CD4-positive, alpha-beta T cell (primary cell): ENCODE measurements around the gene WASF1. TPM values are rescaled to one million over a fixed set of nuclear protein-coding genes. Genes with fewer than 3 reads are reported as not detected.

Experiments used
- ATAC-seq: fragments of 200-7000 bp; cut with Tn5 transposase; one replicate; pipeline ENCODE4 v1.10.0; 2022; ENCODE audit warnings: mild to moderate bottlenecking; ENCODE audit not compliant: poor library complexity
- CTCF ChIA-PET: fragments of 350-600 bp; sonication (Branson Sonifier 250); formaldehyde crosslinking; loops from one replicate; lab custom pipeline; 2021; ENCODE audit warnings: antibody characterized with exemption, inconsistent platforms; lab: Charles Lee
- POLR2A ChIA-PET: fragments of 350-600 bp; sonication (Branson Sonifier 250); formaldehyde crosslinking; loops from one replicate; lab custom pipeline; 2021; ENCODE audit warnings: antibody characterized with exemption, inconsistent platforms; lab: Charles Lee
- DNase-seq, 14 experiments: peaks; one replicate each; pipeline ENCODE4 v3.0.0-alpha.2; 2013 to 2020; ENCODE audit warnings: mixed read lengths in 2 of 14
- H3K27ac ChIP-seq, 2 donors: one replicate each; pipeline versions ENCODE4 v1.5.1 to v1.7.0; 2013; ENCODE audit warnings: low read length in 2 of 2, low read depth in 1 of 2, mild to moderate bottlenecking in 1 of 2
- H3K27me3 ChIP-seq, 2 experiments: 1 replicate in 1 of 2; 2 replicates in 1 of 2; pipeline versions ENCODE4 v1.6.1 to v1.7.0; 2013; ENCODE audit warnings: low read length in 2 of 2, control low read depth in 1 of 2, mild to moderate bottlenecking in 1 of 2, moderate library complexity in 1 of 2; ENCODE audit not compliant: insufficient read depth in 2 of 2, control insufficient read depth in 1 of 2
- H3K36me3 ChIP-seq: one replicate; pipeline ENCODE4 v1.6.1; 2013; ENCODE audit warnings: low read length, control low read depth; ENCODE audit not compliant: insufficient read depth
- H3K4me1 ChIP-seq: one replicate; pipeline ENCODE4 v1.6.1; 2013; ENCODE audit warnings: low read length, control low read depth; ENCODE audit not compliant: insufficient read depth
- H3K4me3 ChIP-seq: one replicate; pipeline ENCODE4 v1.5.1; 2013; ENCODE audit warnings: mild to moderate bottlenecking, low read length, moderate library complexity
- H3K9me3 ChIP-seq, 2 experiments: 1 replicate in 1 of 2; 2 replicates in 1 of 2; pipeline versions ENCODE4 v1.6.1 to v1.7.0; 2013; ENCODE audit warnings: low read length in 2 of 2, mild to moderate bottlenecking in 2 of 2, control low read depth in 1 of 2, moderate library complexity in 1 of 2; ENCODE audit not compliant: control insufficient read depth in 1 of 2, insufficient read depth in 1 of 2
- H3K27ac Mint-ChIP-seq: one replicate; pipeline ENCODE4 v1.8.0; 2020; ENCODE audit warnings: mixed read lengths
- H3K27me3 Mint-ChIP-seq: one replicate; pipeline ENCODE4 v1.8.0; 2021; ENCODE audit warnings: mixed read lengths
- H3K36me3 Mint-ChIP-seq: one replicate; pipeline ENCODE4 v1.8.0; 2021; ENCODE audit warnings: low read depth, mixed read lengths
- H3K4me1 Mint-ChIP-seq: one replicate; pipeline ENCODE4 v1.8.0; 2021; ENCODE audit warnings: low read depth, mixed read lengths
- H3K4me3 Mint-ChIP-seq: one replicate; pipeline ENCODE4 v1.8.0; 2020; ENCODE audit warnings: mild to moderate bottlenecking, mixed read lengths
- H3K9me3 Mint-ChIP-seq: one replicate; pipeline ENCODE4 v1.8.0; 2020; ENCODE audit warnings: mixed read lengths
- CTCF ChIP-seq: fragments of 200-600 bp; IDR thresholded peaks from one replicate; pipeline ENCODE4 v1.8.0; 2022; ENCODE audit warnings: antibody characterized with exemption, mild to moderate bottlenecking
- intact Hi-C, 2 experiments: fragments of 100-400 bp; cut with DNase I in 1 of 2; cut with micrococcal nuclease in 1 of 2; formaldehyde crosslinking; loops; one replicate each; pipeline versions ENCODE4 v1.15.1 to v1.9.0; 2023 to 2025; cut with DNase I, micrococcal nuclease
- total RNA-seq, 174 experiments: library from RNA in 2 of 174; stranded (reverse) in 2 of 174; gene quantifications; one replicate each; pipeline ENCODE4 v1.2.3 and lab custom pipeline; 2021 to 2026

The WASF1 gene
- total RNA-seq, 2 experiments from 2014 or later, result 0.19 to 0.22 TPM

GRCh38 chr6:110185879-110186278 lies 6.4 kb upstream of the WASF1 start:
- H3K27ac Mint-ChIP-seq, result no peak overlapping the region
- no peak for TF ChIP-seq CTCF
- intact Hi-C loops, result loop anchor here in 1 of 2 experiments (10.0 kb wide), 2 partner anchors 1091 to 1899 kb away; partner anchors contain the start of genes CEP57L1, FAM229B, SESN1 and TUBE1
- peak overlapping the region; percentile 28 for H3K4me3 Mint-ChIP-seq
- no peaks in the 10 kb centered on the region for H3K9me3 Mint-ChIP-seq
- ChIA-PET CTCF (no interaction called here), POLR2A (interaction anchor here (1.4 kb wide), 1 partner anchor 25 kb away, joined by 3 read pairs; no protein-coding TSS in a partner anchor)
- Histone ChIP-seq H3K4me3 (no peak overlapping the region), H3K27ac (no peak overlapping the region), H3K36me3 (peaks cover 3% of the 10 kb centered on the region), H3K27me3 (no peaks in the 10 kb centered on the region), H3K4me1 (peaks cover 36% of the 10 kb centered on the region), H3K9me3 (no peaks in the 10 kb centered on the region)
- H3K27me3 Mint-ChIP-seq, result no peaks in the 10 kb centered on the region
- DNase-seq (no peak), ATAC-seq (no peak)
- H3K4me1 Mint-ChIP-seq, result peaks cover 19% of the 10 kb centered on the region
- H3K36me3 Mint-ChIP-seq, result peaks cover 7% of the 10 kb centered on the region

- Histone ChIP-seq H3K4me3 (no peak overlapping the region), H3K27me3 (no peaks in the 10 kb centered on the region), H3K36me3 (peaks cover 3% of the 10 kb centered on the region), H3K27ac (no peak overlapping the region), H3K9me3 (no peaks in the 10 kb centered on the region), H3K4me1 (peaks cover 37% of the 10 kb centered on the region)
- intact Hi-C loops, result loop anchor here in 1 of 2 experiments (5.0 to 10.0 kb wide), 4 partner anchors 491 to 1901 kb away; partner anchors contain the start of genes AK9, CEP57L1, FAM229B and FIG4
- peaks cover 17% of the 10 kb centered on the region for H3K36me3 Mint-ChIP-seq
- peaks cover 28% of the 10 kb centered on the region for H3K4me1 Mint-ChIP-seq
- DNase-seq, result no peak
- POLR2A ChIA-PET, result interaction anchor here (0.7 kb wide), 1 partner anchor 24 kb away, joined by 3 read pairs; no protein-coding TSS in a partner anchor
- H3K27me3 Mint-ChIP-seq, result no peaks in the 10 kb centered on the region
- no peaks in the 10 kb centered on the region for H3K9me3 Mint-ChIP-seq
- no peak overlapping the region for H3K4me3 Mint-ChIP-seq
- no peak for TF ChIP-seq CTCF
- no peak for ATAC-seq
- no peak overlapping the region for H3K27ac Mint-ChIP-seq
- CTCF ChIA-PET, result no interaction called here
Observed at GRCh38 chr6:110183292-110183885, 3.9 kb upstream of the WASF1 start.

- Mint-ChIP-seq H3K9me3 (no peaks in the 10 kb centered on the region), H3K36me3 (peaks cover 17% of the 10 kb centered on the region), H3K27ac (no peak overlapping the region), H3K27me3 (no peaks in the 10 kb centered on the region), H3K4me3 (no peak overlapping the region), H3K4me1 (peaks cover 23% of the 10 kb centered on the region)
- peak in 2 of 14 experiments; percentile 17 to 34 for DNase-seq
- Histone ChIP-seq H3K4me1 (peaks cover 35% of the 10 kb centered on the region), H3K36me3 (peaks cover 3% of the 10 kb centered on the region), H3K4me3 (peak overlapping the region; percentile 95), H3K9me3 (no peaks in the 10 kb centered on the region), H3K27me3 (no peaks in the 10 kb centered on the region), H3K27ac (no peak overlapping the region)
- TF ChIP-seq CTCF, result no peak
- ChIA-PET POLR2A (interaction anchor here (0.9 to 3.8 kb wide), 10 partner anchors 7 to 1086 kb away, joined by 3 to 18 read pairs (median 6); partner anchors contain the start of genes AK9, AMD1, CD164 and CEP57L1), CTCF (interaction anchor here (1.0 kb wide), 1 partner anchor 7 kb away, joined by 3 read pairs; no protein-coding TSS in a partner anchor)
- ATAC-seq, result no peak
- intact Hi-C loops, result loop anchor here (2.0 to 10.0 kb wide), 5 partner anchors 15 to 1903 kb away; partner anchors contain the start of genes AK9 (in 1 of the 2), CEP57L1 (in 1 of the 2), FAM229B (in 1 of the 2) and FIG4 (in 1 of the 2)
Observed at GRCh38 chr6:110181131-110182030, 1.9 kb upstream of the WASF1 start.
